Gastroesophageal sphincter (tissue), 3 donors: Measurements from ENCODE around the gene SRSF5.

Experiments
- POLR2A ChIP-seq, 2 donors: fragments of 450-650 bp; IDR thresholded peaks; one replicate each; pipeline ENCODE4 v1.6.1; 2017; ENCODE audit warnings: antibody characterized with exemption in 2 of 2, mild to moderate bottlenecking in 2 of 2, moderate library complexity in 1 of 2
- TF ChIP-seq, protein P1 (sequence below), 4 experiments: fragments of 200-600 bp in 2 of 4; fragments of 450-650 bp in 2 of 4; sonication (generic) in 1 of 4; IDR thresholded peaks; one replicate each; pipeline ENCODE4 v1.5.1; 2017 to 2019; ENCODE audit warnings: antibody characterized with exemption in 4 of 4, mild to moderate bottlenecking in 2 of 4, moderate library complexity in 2 of 4

DNA sequence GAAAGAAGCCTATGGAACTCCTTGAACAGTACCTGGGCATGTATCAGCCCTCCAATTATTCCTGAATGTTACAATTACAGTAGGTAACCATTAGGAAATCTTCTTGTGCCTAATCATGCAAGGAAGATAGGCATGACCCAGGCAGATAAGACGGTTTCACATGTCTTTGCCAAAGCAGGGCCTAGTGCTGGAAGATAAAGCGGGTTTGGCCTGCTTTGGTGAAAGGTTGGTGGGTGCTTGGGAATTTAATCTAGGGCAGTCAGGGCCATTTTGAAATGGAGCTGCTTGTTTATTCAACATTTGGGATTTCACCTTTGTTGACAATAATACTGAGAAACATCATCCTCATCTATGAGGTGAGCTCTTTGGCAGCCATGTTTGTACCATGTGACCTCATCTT, 12.5 kb upstream of the SRSF5 start:
- no peak for TF ChIP-seq POLR2A (IDR thresholded peaks at IDR 0.05)
- TF ChIP-seq, protein P1, sequence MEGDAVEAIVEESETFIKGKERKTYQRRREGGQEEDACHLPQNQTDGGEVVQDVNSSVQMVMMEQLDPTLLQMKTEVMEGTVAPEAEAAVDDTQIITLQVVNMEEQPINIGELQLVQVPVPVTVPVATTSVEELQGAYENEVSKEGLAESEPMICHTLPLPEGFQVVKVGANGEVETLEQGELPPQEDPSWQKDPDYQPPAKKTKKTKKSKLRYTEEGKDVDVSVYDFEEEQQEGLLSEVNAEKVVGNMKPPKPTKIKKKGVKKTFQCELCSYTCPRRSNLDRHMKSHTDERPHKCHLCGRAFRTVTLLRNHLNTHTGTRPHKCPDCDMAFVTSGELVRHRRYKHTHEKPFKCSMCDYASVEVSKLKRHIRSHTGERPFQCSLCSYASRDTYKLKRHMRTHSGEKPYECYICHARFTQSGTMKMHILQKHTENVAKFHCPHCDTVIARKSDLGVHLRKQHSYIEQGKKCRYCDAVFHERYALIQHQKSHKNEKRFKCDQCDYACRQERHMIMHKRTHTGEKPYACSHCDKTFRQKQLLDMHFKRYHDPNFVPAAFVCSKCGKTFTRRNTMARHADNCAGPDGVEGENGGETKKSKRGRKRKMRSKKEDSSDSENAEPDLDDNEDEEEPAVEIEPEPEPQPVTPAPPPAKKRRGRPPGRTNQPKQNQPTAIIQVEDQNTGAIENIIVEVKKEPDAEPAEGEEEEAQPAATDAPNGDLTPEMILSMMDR (IDR thresholded peaks at IDR 0.05): no peak
